ENCODE data around the gene TRABD.
"Not testable (repeated sequence)": the region's sequence is repeated elsewhere in the genome, so short reads cannot be mapped to it uniquely, and the experiment has no call there.

TRABD gene

GRCh38 chr22:50153056-50153755, 32.5 kb upstream of the TRABD start:
- no peak for DNase-seq

- no peak for DNase-seq
These were observed 32.0 kb upstream of the TRABD start for GRCh38 chr22:50153756-50154140.

GRCh38 chr22:50157709-50158375, 27.9 kb upstream of the TRABD start:
- DNase-seq = no peak

- no peak for DNase-seq
These were observed 24.8 kb upstream of the TRABD start for GRCh38 chr22:50160947-50161346.

GRCh38 chr22:50161508-50162390, 24.0 kb upstream of the TRABD start:
- DNase-seq = no peak

GRCh38 chr22:50162391-50162956, 23.2 kb upstream of the TRABD start:
- DNase-seq = no peak

- no peak for DNase-seq
These were observed 20.1 kb upstream of the TRABD start for GRCh38 chr22:50165436-50166123.

GRCh38 chr22:50167689-50168489, 17.8 kb upstream of the TRABD start:
- no peak for DNase-seq

GRCh38 chr22:50168490-50169180, 17.1 kb upstream of the TRABD start:
- not testable (repeated sequence) for DNase-seq

- DNase-seq = no peak
These were observed 16.4 kb upstream of the TRABD start for GRCh38 chr22:50169181-50169759.

GRCh38 chr22:50169774-50170341, 15.9 kb upstream of the TRABD start:
- no peak for DNase-seq

GRCh38 chr22:50170453-50171318, 15.0 kb upstream of the TRABD start, which contains the start of gene PANX2:
Gene PANX2 (plus strand): TSS chr22:50170731. CDS start chr22:50170731, 0 bp downstream.
- no peak for DNase-seq

GRCh38 chr22:50171319-50171964, 14.3 kb upstream of the TRABD start:
- DNase-seq = no peak

GRCh38 chr22:50171965-50172421, 13.7 kb upstream of the TRABD start:
- no peak for DNase-seq

- no peak for DNase-seq
These were observed 12.3 kb upstream of the TRABD start for GRCh38 chr22:50173311-50173982.

GRCh38 chr22:50173983-50174355, 11.7 kb upstream of the TRABD start:
- DNase-seq = no peak

GRCh38 chr22:50174382-50175190, 11.1 kb upstream of the TRABD start:
- DNase-seq = no peak
